LNCaP clone FGC (cell line): ENCODE data around the gene GAREM2.

Source experiments
- DNase-seq: peaks from one replicate; pipeline ENCODE4 v3.0.0-alpha.2; 2011; ENCODE audit warnings: low read depth
- H3K4me3 ChIP-seq: 2 replicates; pipeline ENCODE4 v1.5.1; 2011; ENCODE audit warnings: mild to moderate bottlenecking, low read depth, low read length, control low read depth
- TF ChIP-seq, protein P1 (sequence below): IDR thresholded peaks from 2 replicates; pipeline ENCODE4 v1.5.1; 2012; ENCODE audit warnings: mild to moderate bottlenecking; ENCODE audit not compliant: control insufficient read depth, insufficient read depth; ENCODE audit errors: extremely low read depth

Gene GAREM2

DNA sequence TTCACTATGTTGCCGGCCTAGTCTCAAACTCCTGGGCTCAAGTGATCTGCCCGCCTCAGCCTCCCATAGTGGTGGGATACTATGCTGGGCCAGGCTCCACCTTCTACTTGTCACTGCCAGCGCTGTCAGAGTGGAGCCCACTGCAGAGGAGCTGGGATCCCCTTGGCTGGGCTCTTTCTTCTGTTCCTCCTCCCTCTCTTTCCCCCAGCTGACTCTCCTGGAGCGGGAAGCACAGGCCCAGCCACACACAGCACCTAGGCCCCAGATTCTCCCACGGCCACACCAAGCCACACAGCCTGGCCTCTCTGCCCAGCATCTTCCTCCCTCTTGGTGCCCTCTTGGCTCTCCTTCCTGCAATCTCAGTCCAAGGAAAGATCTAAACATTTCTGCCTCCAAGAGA is 3.7 kb upstream of the GAREM2 start:
- no peak for DNase-seq
- TF ChIP-seq, protein P1, sequence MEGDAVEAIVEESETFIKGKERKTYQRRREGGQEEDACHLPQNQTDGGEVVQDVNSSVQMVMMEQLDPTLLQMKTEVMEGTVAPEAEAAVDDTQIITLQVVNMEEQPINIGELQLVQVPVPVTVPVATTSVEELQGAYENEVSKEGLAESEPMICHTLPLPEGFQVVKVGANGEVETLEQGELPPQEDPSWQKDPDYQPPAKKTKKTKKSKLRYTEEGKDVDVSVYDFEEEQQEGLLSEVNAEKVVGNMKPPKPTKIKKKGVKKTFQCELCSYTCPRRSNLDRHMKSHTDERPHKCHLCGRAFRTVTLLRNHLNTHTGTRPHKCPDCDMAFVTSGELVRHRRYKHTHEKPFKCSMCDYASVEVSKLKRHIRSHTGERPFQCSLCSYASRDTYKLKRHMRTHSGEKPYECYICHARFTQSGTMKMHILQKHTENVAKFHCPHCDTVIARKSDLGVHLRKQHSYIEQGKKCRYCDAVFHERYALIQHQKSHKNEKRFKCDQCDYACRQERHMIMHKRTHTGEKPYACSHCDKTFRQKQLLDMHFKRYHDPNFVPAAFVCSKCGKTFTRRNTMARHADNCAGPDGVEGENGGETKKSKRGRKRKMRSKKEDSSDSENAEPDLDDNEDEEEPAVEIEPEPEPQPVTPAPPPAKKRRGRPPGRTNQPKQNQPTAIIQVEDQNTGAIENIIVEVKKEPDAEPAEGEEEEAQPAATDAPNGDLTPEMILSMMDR: no peak
- H3K4me3 ChIP-seq: no peak overlapping the region

DNA sequence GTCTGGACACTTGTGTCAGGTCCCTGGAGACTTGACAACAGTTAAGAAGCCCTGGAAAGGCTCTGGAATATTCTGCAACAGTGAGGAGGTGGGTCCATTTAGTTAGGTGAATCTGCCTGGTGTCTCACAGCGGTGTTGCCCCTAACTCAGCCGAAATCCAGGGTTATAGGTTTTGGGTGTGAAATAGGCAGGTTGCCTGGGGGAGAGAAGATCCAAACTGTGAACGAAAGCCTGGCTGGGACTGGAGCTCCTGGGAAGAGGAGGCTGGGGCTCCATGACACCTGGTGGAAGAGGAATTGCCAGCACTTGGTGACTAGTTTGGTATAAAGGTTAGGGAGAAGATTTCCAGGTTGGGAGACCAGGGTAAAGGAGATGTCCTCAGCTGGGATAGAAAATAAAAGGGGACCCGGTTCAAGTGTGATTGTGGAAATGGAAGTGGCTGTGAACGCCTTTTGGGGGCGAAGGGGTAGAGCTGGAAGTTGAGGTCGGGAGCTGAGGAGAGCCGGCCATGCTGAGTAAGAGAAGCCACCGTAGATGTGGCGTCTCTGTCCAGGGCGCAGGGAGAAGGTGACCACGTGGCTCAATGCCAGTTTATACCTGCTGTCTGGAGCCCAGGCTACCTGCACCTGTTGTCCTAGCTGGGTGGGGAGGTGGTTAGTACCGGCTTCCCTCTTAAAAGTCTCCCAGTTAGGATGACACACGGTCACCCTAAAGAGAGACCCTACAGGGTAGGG is 3.0 kb upstream of the GAREM2 start:
- H3K4me3 ChIP-seq: no peak overlapping the region
- no peak for DNase-seq
- TF ChIP-seq, protein P1: no peak

DNA sequence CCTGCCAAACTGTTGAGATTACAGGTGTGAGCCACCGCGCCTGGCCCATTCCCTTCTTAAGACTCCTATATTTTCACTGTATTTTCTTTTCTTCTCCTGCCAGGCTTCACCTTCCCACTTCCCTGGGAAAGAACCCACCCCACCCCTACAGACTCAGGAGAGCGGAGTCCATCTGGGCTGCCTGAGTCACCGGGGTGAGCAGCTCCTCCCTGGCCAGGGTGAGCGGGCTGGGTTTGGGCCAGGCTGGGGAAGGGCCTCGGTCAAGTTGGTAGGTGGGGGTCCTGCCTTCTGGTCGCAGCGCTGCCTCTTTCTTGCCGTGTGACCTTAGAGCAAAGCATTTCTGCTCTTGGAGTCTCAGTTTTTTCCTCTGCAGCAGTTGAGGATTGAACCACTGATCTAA is 2.1 kb upstream of the GAREM2 start:
- TF ChIP-seq, protein P1: no peak

DNA sequence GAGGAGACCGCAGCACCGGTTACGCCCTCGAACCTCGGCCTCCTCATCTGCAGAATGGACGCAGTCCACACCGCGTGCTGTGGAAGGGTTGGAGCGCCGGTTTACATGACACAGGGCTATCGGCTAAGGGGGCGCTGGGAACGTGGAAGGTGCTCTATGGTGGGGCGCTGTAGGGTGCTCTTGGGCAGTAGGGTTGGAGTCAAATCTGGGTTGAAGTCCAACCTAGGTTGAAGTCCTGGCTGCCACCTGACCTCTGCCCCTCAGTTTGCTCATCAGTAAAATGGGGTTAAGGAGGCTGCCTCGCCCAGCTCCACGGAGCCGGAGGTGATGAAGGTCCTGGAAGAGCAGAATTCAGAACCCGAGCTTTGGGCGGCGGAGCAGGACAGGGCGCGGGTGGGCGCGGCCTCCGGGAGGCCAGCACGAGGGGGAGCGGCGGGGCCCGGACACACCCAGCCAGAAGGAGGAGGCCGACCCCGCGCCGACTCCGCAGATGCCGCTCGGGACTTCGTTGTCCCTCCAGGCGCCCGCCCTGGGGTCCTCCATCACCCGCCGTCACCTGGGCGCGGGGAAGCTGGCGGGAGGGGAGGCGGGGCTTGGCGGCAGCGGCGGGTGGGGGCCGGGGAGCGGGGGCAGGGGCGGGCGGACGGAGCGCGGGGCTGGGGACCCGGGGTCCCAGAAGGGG is 558 bp upstream of the GAREM2 start:
- TF ChIP-seq, protein P1: no peak
- no peak for DNase-seq
- no peak overlapping the region for H3K4me3 ChIP-seq

More for the DNA sequence above, 2.1 kb upstream of the GAREM2 start:
- no peak overlapping the region for H3K4me3 ChIP-seq
- DNase-seq: no peak

DNA sequence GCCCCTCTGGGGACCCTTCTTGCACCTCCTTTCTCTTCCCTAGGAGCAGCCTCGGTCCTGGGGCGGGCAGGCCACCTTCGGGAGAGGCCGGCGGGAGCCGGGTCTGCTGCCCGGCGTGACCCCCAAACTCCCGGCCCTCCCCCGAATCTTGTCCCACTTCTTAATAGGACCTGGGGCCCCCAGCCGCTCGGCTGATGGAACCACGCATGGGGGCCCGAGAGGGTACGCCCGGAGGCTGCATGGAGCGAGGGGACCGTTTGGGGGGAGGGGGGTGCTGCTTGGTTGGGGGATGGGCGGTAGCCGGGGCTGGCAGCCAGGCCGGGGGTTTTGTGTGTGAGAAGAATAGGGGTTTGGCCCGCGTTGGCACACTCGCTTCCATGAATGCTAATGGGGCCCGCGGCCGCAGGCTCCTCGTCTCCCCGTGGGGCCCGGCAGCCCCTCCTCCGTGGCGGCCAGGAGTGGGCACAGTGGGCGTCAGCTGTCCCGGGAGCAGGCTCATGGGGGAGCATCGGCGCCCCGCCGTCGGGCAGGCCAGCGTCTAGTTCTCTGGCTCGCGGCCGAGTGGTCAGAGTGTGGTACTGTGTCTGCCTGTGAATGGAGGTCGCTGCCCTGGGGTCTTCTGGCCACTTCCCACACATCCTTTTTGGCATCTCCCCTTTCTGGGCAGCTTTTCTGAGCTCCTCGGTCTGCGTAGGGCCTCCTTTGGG is 1.0 kb downstream of the GAREM2 start:
- H3K4me3 ChIP-seq: peak overlapping the region; percentile 57
- DNase-seq: no peak
- TF ChIP-seq, protein P1: no peak

DNA sequence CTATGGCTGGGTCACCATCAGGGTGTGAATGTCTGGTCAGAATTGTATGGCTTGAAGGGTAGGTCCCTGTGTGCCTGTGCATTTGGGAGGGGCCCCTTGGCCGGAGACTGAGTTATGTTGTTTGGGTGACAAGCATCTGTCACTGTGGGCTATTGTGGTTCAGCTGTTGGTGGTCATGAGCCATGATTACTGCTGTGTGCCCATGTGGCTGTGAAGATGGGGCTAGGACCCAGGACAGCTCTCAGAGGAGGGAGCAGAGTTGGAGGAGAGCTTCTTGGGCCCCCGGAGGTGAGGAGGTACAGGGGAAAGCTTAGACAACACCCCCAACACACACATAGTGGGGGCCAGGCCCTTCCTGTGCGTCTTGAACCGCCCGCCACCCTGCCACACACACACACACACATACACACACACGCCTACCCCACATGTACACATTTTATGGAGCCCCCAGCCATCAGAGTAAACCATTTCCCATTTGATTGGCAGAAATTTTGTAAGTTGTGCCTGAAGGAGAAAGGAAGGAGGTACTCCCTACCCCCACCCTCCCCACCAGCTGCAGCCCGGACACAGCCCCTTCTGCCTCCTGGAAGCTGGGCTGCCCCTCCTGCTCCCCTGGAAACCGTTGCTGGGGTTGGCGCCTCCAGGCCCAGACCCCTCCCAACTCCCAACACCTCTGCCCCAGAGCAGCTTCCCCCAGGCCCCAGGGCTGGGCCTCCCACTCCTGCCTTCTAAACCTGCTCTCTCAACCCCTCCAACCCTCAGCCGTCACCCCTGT is 2.0 kb downstream of the GAREM2 start:
- no peak for DNase-seq
- TF ChIP-seq, protein P1: no peak
- no peak overlapping the region for H3K4me3 ChIP-seq
